Lung microvascular endothelial cell (primary cell): ENCODE results near the gene C4BPB. TPM values are rescaled to one million over a fixed set of nuclear protein-coding genes. Genes with fewer than 3 reads are reported as not detected.
"Not testable (repeated sequence)": the region's sequence is repeated elsewhere in the genome, so short reads cannot be mapped to it uniquely, and the experiment has no call there.

ENCODE experiments used
- DNase-seq, 2 donors: peaks; one replicate each; pipeline versions ENCODE4 v3.0.0 to v3.0.0-alpha.2; 2010; ENCODE audit warnings: low read depth in 2 of 2
- total RNA-seq: library from RNA; depleted of rRNA; stranded (reverse); fragments of >200 nt; gene quantifications from 2 replicates; pipeline ENCODE4 v1.2.1, GENCODE V29; 2014

Gene C4BPB
- total RNA-seq: not detected in 2 replicates

- peak; percentile 6 to 18 for DNase-seq
Observed at GRCh38 chr1:207088701-207089626, at the start of gene C4BPB. Gene C4BPB, plus strand, starts transcription at chr1:207088860. Its CDS starts 672 bp downstream, at chr1:207089532.

- no peak for DNase-seq
Observed at GRCh38 chr1:207039380-207040180, 49.1 kb upstream of the C4BPB start.

GRCh38 chr1:207040181-207040533, 48.5 kb upstream of the C4BPB start:
- DNase-seq: no peak

GRCh38 chr1:207041397-207041796, 47.3 kb upstream of the C4BPB start:
- not testable (repeated sequence) for DNase-seq

GRCh38 chr1:207045453-207045852, 43.2 kb upstream of the C4BPB start:
- DNase-seq: no peak

GRCh38 chr1:207047505-207047904, 41.2 kb upstream of the C4BPB start:
- no peak for DNase-seq

GRCh38 chr1:207048041-207048440, 40.6 kb upstream of the C4BPB start:
- DNase-seq: no peak

GRCh38 chr1:207049054-207049453, 39.6 kb upstream of the C4BPB start:
- no peak for DNase-seq

- no peak for DNase-seq
Observed at GRCh38 chr1:207049514-207049913, 39.1 kb upstream of the C4BPB start.

GRCh38 chr1:207049974-207050391, 38.7 kb upstream of the C4BPB start:
- DNase-seq: peak; percentile 59 to 65

GRCh38 chr1:207050480-207051190, 38.0 kb upstream of the C4BPB start:
- DNase-seq: peak; percentile 89 to 94

GRCh38 chr1:207051191-207051943, 37.3 kb upstream of the C4BPB start, which contains the start of gene YOD1:
Gene YOD1, minus strand, starts transcription at chr1:207051208. Its CDS starts 178 bp downstream, at chr1:207051030.
- DNase-seq: peak in 1 of 2 donors; percentile 23

GRCh38 chr1:207052911-207053769, 35.5 kb upstream of the C4BPB start, which contains the start of gene PFKFB2:
Gene PFKFB2, plus strand, starts transcription at chr1:207053275. Its CDS starts 1,443 bp downstream, at chr1:207054718.
- DNase-seq: peak; percentile 72 to 73

GRCh38 chr1:207054491-207054890, 34.2 kb upstream of the C4BPB start:
- DNase-seq: no peak

- no peak for DNase-seq
Observed at GRCh38 chr1:207055386-207056001, 33.2 kb upstream of the C4BPB start.

- DNase-seq: no peak
Observed at GRCh38 chr1:207056673-207057072, 32.0 kb upstream of the C4BPB start.

GRCh38 chr1:207058252-207058651, 30.4 kb upstream of the C4BPB start:
- DNase-seq: no peak

- no peak for DNase-seq
Observed at GRCh38 chr1:207058878-207059867, 29.5 kb upstream of the C4BPB start.
